Suppressor macrophage treated with lipopolysaccharide for 1 hour (primary cell): ENCODE results near the gene ANKRD63.
A peak's percentile ranks its signal among the peaks of the same experiment; 100 is the strongest.

Experiments used
- DNase-seq, 3 donors: peaks; one replicate each; pipeline ENCODE4 v3.0.0-alpha.2; 2020 to 2022

The ANKRD63 gene

GRCh38 chr15:40293905-40294895 is 11.3 kb upstream of the ANKRD63 start:
- no peak for DNase-seq

GRCh38 chr15:40293006-40293405 is 10.1 kb upstream of the ANKRD63 start:
- no peak for DNase-seq

- DNase-seq = no peak
Measured at GRCh38 chr15:40292246-40292645, 9.4 kb upstream of the ANKRD63 start.

- DNase-seq = no peak
Measured at GRCh38 chr15:40290918-40291574, 8.2 kb upstream of the ANKRD63 start.

- no peak for DNase-seq
Measured at GRCh38 chr15:40290545-40290917, 7.7 kb upstream of the ANKRD63 start.

GRCh38 chr15:40289140-40289775 is 6.4 kb upstream of the ANKRD63 start:
- DNase-seq = no peak

GRCh38 chr15:40287968-40288367 is 5.1 kb upstream of the ANKRD63 start:
- no peak for DNase-seq

- peak; percentile 72 to 79 (median 77) for DNase-seq
Measured at GRCh38 chr15:40287505-40287904, 4.6 kb upstream of the ANKRD63 start.

GRCh38 chr15:40286794-40287193 is 3.9 kb upstream of the ANKRD63 start:
- DNase-seq = peak in 1 of 3 donors; percentile 47

- peak; percentile 85 to 91 (median 88) for DNase-seq
Measured at GRCh38 chr15:40286061-40286532, 3.2 kb upstream of the ANKRD63 start.

GRCh38 chr15:40285554-40286011 is 2.7 kb upstream of the ANKRD63 start:
- DNase-seq = peak; percentile 39 to 68 (median 63)

- DNase-seq = no peak
Measured at GRCh38 chr15:40285151-40285550, 2.3 kb upstream of the ANKRD63 start.

GRCh38 chr15:40283615-40284300 is 894 bp upstream of the ANKRD63 start:
- DNase-seq = no peak

- peak; percentile 51 to 78 (median 59) for DNase-seq
Measured at GRCh38 chr15:40282147-40282868, 556 bp downstream of the ANKRD63 start.

- DNase-seq = no peak
Measured at GRCh38 chr15:40281801-40282146, 1.1 kb downstream of the ANKRD63 start.

- no peak for DNase-seq
Measured at GRCh38 chr15:40281057-40281800, 1.6 kb downstream of the ANKRD63 start.

GRCh38 chr15:40280260-40281056 is 2.4 kb downstream of the ANKRD63 start:
- no peak for DNase-seq

- peak; percentile 66 to 88 (median 76) for DNase-seq
Measured at GRCh38 chr15:40279437-40280141, 3.3 kb downstream of the ANKRD63 start.

GRCh38 chr15:40278026-40278425 is 4.8 kb downstream of the ANKRD63 start:
- no peak for DNase-seq

- DNase-seq = peak; percentile 71 to 72 (median 72)
Measured at GRCh38 chr15:40277471-40277870, 5.4 kb downstream of the ANKRD63 start.
